DND-41 (cell line): ENCODE results near the gene CD79B.

ENCODE experiments used
- ATAC-seq: fragments of 200-7000 bp; cut with Tn5 transposase; 3 replicates; pipeline ENCODE4 v1.9.1; 2021; ENCODE audit warnings: low read depth; ENCODE audit not compliant: insufficient read depth
- DNase-seq: peaks from one replicate; pipeline ENCODE4 v3.0.0-alpha.2; 2020
- H2AFZ ChIP-seq: 2 replicates; pipeline ENCODE4 v1.6.0; 2012; ENCODE audit warnings: low read depth, low read length
- H3K27ac ChIP-seq: 2 replicates; pipeline ENCODE4 v1.5.1; 2012; ENCODE audit warnings: low read length, inconsistent platforms
- H3K27me3 ChIP-seq: fragments of 200-600 bp; sonication (generic); 2 replicates; pipeline ENCODE4 v1.6.0; 2012; ENCODE audit warnings: low read length, mild to moderate bottlenecking, inconsistent platforms; ENCODE audit not compliant: insufficient read depth, poor library complexity
- H3K36me3 ChIP-seq: 2 replicates; pipeline ENCODE4 v1.5.1; 2012; ENCODE audit warnings: low read length, inconsistent platforms; ENCODE audit not compliant: insufficient read depth
- H3K4me1 ChIP-seq: 2 replicates; pipeline ENCODE4 v1.5.1; 2012; ENCODE audit warnings: mild to moderate bottlenecking, low read length; ENCODE audit not compliant: insufficient read depth
- H3K4me2 ChIP-seq: 2 replicates; pipeline ENCODE4 v1.6.0; 2012; ENCODE audit warnings: mild to moderate bottlenecking, moderate library complexity, low read length, inconsistent platforms; ENCODE audit not compliant: insufficient read depth
- H3K4me3 ChIP-seq, 2 experiments: fragments of 200-600 bp in 1 of 2; shearing (Covaris generic) in 1 of 2; 2 replicates each; pipeline ENCODE4 v1.5.1; 2012 to 2016; ENCODE audit warnings: inconsistent platforms in 2 of 2, low read length in 2 of 2, mild to moderate bottlenecking in 2 of 2, low read depth in 1 of 2, moderate library complexity in 1 of 2
- H3K79me2 ChIP-seq: 2 replicates; pipeline ENCODE4 v1.6.0; 2012; ENCODE audit warnings: low read length, inconsistent platforms; ENCODE audit not compliant: insufficient read depth
- H3K9ac ChIP-seq: 2 replicates; pipeline ENCODE4 v1.6.0; 2012; ENCODE audit warnings: low read depth, mild to moderate bottlenecking, inconsistent platforms, low read length, moderate library complexity
- H3K9me3 ChIP-seq: 2 replicates; pipeline ENCODE4 v1.5.1; 2012; ENCODE audit warnings: low read length, moderate library complexity, mild to moderate bottlenecking, inconsistent platforms; ENCODE audit not compliant: insufficient read depth, severe bottlenecking
- H4K20me1 ChIP-seq: 2 replicates; pipeline ENCODE4 v1.6.0; 2012; ENCODE audit warnings: low read length; ENCODE audit not compliant: insufficient read depth
- CTCF ChIP-seq: IDR thresholded peaks from 2 replicates; pipeline ENCODE4 v1.5.1; 2012; ENCODE audit warnings: borderline replicate concordance, low read length, moderate library complexity, mild to moderate bottlenecking; ENCODE audit not compliant: poor library complexity, severe bottlenecking; ENCODE audit errors: extremely low read depth
- EZH2 ChIP-seq: IDR thresholded peaks from 3 replicates; pipeline ENCODE4 v1.6.1; 2012; ENCODE audit warnings: borderline replicate concordance, low read depth, mild to moderate bottlenecking, moderate library complexity, low read length, inconsistent platforms; ENCODE audit not compliant: severe bottlenecking

The CD79B gene

GRCh38 chr17:63939401-63939800 is 7.3 kb upstream of the CD79B start:
- TF ChIP-seq EZH2 (no peak), CTCF (no peak)
- Histone ChIP-seq H3K27ac (no peak overlapping the region), H3K9ac (no peak overlapping the region), H3K9me3 (no peaks in the 10 kb centered on the region), H3K4me1 (no peaks in the 10 kb centered on the region), H2AFZ (no peak overlapping the region), H3K79me2 (no peaks in the 10 kb centered on the region), H3K27me3 (no peaks in the 10 kb centered on the region), H4K20me1 (no peaks in the 10 kb centered on the region), H3K4me3 (no peak overlapping the region), H3K36me3 (no peaks in the 10 kb centered on the region), H3K4me2 (no peak overlapping the region)
- DNase-seq, result no peak
- no peak for ATAC-seq

GRCh38 chr17:63937920-63938319 is 5.8 kb upstream of the CD79B start:
- DNase-seq, result no peak
- H3K36me3 ChIP-seq, result no peaks in the 10 kb centered on the region
- no peak overlapping the region for H3K27ac ChIP-seq
- H3K4me3 ChIP-seq, result no peak overlapping the region
- H3K4me2 ChIP-seq, result no peak overlapping the region
- peaks cover 3% of the 10 kb centered on the region; the same call in 1 of the 2 replicates for H3K4me1 ChIP-seq
- H3K9me3 ChIP-seq, result no peaks in the 10 kb centered on the region
- no peak overlapping the region for H2AFZ ChIP-seq
- no peaks in the 10 kb centered on the region for H4K20me1 ChIP-seq
- no peak for ATAC-seq
- H3K9ac ChIP-seq, result no peak overlapping the region
- H3K27me3 ChIP-seq, result no peaks in the 10 kb centered on the region
- no peaks in the 10 kb centered on the region for H3K79me2 ChIP-seq
- no peak for TF ChIP-seq EZH2
- TF ChIP-seq CTCF, result no peak

- Histone ChIP-seq H3K4me1 (peaks cover 9% of the 10 kb centered on the region), H3K9ac (no peak overlapping the region)
- no peak for ATAC-seq
Observed at GRCh38 chr17:63937319-63937718, 5.2 kb upstream of the CD79B start.

More at GRCh38 chr17:63937319-63937718, 5.2 kb upstream of the CD79B start:
- no peaks in the 10 kb centered on the region for H3K9me3 ChIP-seq
- no peak overlapping the region for H3K27ac ChIP-seq
- no peak overlapping the region for H3K4me3 ChIP-seq
- H3K4me2 ChIP-seq, result no peak overlapping the region
- DNase-seq, result no peak
- H4K20me1 ChIP-seq, result no peaks in the 10 kb centered on the region
- no peaks in the 10 kb centered on the region for H3K27me3 ChIP-seq
- H3K36me3 ChIP-seq, result no peaks in the 10 kb centered on the region
- TF ChIP-seq CTCF (no peak), EZH2 (no peak)
- no peaks in the 10 kb centered on the region for H3K79me2 ChIP-seq
- no peak overlapping the region for H2AFZ ChIP-seq
